HG03575 (cell line): ENCODE results near the gene DGKB.

Experiments
- ATAC-seq: cut with Tn5 transposase; IDR thresholded peaks from one replicate; pipeline ENCODE4 v1.9.1; 2021; ENCODE audit not compliant: unreplicated experiment, insufficient number of reproducible peaks, low FRiP score; ENCODE audit errors: extremely low read depth

The DGKB gene

GRCh38 chr7:14438366-14438765 is 464.2 kb downstream of the DGKB start:
- no peak for ATAC-seq

DNA sequence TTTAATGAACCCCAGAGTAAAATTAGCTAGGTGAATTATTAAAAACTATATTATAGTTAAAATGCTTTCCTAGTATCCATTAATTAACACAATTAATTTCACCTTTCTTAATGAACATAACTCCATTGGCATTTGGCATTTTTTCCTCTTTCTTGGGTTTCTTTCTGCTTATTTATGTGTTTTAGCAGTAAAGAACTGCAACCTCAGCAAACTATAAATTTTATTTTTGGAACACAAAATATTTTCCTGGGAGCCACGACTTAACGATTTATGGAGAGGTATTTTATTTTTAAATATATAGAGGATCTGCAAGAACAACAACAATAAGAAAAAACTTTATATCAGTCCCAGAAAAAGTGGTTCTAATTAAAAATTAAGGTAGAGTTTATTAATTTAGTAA is 465.7 kb downstream of the DGKB start:
- no peak for ATAC-seq

- ATAC-seq, result no peak
Measured at GRCh38 chr7:14432924-14433323, 469.6 kb downstream of the DGKB start.

DNA sequence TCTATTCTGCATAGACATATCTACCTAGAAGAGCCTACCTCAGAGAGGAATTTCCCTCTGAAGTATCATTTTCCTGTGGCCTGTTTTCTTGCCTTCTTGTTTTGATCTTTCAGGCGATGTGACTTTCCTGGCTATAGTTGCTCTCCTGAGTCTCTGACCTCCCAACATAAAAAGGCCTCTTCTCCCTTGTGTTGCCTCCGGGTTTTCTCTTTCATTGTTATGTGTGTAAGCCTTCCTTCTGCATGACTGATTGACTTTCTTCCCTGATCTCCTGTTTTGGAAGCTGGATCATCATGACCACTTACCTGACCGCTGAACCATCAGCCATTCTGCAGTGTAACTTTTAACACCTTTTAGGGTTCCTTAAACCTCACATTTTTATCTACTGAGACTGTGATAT is 471.6 kb downstream of the DGKB start:
- no peak for ATAC-seq

GRCh38 chr7:14425559-14425958 is 477.0 kb downstream of the DGKB start:
- no peak for ATAC-seq

- no peak for ATAC-seq
Measured at GRCh38 chr7:14424675-14425074, 477.9 kb downstream of the DGKB start.

- no peak for ATAC-seq
Measured at GRCh38 chr7:14420768-14421167, 481.8 kb downstream of the DGKB start.

- ATAC-seq, result no peak
Measured at GRCh38 chr7:14419531-14419930, 483.0 kb downstream of the DGKB start.

GRCh38 chr7:14418633-14419032 is 483.9 kb downstream of the DGKB start:
- no peak for ATAC-seq

DNA sequence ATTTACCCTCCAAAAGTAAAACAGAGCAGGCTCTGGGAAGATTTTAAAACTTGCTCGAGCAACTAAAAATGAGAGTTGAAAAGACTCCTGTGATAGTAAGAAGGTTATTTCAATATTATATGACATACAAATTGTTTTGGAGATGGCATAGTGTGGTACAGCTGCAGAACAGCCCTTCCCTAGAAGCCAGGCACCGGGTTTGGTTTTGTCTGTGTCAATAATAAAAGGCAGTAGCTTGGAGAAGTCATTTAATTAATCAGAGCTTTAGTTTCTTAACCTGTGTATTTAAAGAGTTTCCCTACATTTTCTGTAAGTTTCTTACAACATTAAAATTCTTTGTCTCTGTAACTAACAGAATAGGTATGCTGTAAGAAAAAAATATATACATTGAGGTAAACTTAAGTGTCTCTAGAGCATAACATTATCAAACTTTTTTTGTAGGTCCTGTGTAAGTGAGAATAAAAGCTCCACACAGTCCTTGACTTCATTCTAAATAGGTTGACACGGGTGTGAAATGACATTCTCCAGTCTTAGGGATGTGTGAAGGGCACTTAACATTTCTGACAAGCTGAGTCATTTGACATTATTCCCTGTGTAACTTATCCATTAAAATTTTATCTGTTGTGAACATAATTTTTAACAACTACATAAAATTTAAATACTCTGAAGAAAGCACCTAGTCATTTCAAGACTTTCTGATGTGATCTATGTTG is 488.1 kb downstream of the DGKB start:
- ATAC-seq, result no peak

DNA sequence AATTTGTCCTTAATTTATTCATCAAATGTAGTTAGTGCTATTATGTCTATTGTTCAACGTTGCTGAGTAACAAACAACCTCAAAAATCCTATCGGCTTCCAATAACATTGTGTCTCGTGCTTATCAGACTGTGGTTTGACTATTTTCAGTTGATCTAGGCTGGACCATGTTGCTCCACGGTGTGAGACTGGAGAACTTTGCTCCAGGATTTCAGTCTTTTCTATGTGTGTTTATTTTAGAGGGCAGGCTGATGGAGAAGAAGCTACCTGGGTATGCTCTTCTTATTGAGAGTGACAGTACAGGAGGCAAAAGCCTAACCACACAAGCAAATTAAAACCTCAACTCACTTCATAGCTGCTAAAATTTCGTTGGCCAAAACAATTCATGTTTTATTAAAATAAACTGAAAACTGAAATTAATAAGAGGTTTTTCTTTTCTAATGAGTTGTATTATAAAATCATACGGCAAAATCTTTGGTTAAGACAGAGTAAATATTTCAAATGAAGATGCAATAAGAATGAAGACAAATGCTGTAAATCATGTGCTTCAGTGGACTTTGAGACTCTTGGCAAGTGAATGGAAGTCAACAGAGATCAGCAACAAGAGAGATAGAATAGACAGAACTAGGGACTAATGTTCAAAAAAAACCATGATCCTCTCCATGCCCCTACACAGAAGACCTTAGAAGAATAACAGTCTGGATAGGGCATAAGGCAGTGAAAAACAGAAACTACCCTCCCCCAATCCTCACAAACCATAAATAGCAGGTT is 495.1 kb downstream of the DGKB start:
- no peak for ATAC-seq

- ATAC-seq, result no peak
Measured at GRCh38 chr7:14403587-14403986, 499.0 kb downstream of the DGKB start.

GRCh38 chr7:14400271-14400670 is 502.3 kb downstream of the DGKB start:
- ATAC-seq, result no peak

DNA sequence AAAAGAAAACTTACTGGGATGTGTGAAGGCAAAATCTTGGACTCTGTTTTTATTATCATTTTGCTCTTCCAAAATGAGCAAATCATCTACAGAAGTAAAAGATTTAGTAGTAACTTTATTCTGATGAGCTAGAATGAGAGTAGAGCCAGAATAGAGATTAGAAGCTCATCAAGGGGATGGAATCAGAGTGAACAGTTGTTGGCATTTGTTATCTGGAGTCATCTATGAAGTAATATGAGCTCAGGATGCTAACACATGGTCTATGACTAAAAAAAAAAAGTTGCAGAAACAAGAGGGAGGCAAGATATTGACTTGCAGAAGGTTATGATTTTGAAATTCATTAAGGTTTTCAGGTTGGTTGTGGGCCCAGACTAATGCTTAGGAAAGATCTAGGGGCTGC is 504.0 kb downstream of the DGKB start:
- no peak for ATAC-seq

- no peak for ATAC-seq
Measured at GRCh38 chr7:14395860-14396259, 506.7 kb downstream of the DGKB start.

GRCh38 chr7:14394786-14395185 is 507.8 kb downstream of the DGKB start:
- no peak for ATAC-seq

GRCh38 chr7:14389595-14389994 is 513.0 kb downstream of the DGKB start:
- no peak for ATAC-seq

DNA sequence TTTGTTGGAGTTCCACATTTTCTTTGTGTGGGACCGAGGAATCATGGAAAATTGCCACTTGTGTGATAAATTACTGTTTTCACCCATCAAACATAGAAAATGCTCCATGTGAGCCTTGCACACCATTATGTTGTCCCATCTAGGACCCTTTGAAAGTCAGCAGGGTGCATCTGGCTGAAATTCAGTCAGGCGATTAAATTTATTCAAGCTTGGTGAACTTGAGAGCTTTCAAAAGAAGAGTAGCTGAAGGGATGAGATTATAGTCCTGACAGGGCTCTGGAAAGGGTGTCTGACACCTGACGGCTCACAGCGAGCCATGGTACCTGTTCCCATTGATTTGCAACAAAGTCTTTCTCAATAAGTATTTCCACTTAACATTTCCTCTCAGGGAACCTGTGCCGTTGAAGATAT is 513.4 kb downstream of the DGKB start:
- no peak for ATAC-seq

GRCh38 chr7:14385074-14385473 is 517.5 kb downstream of the DGKB start:
- no peak for ATAC-seq

DNA sequence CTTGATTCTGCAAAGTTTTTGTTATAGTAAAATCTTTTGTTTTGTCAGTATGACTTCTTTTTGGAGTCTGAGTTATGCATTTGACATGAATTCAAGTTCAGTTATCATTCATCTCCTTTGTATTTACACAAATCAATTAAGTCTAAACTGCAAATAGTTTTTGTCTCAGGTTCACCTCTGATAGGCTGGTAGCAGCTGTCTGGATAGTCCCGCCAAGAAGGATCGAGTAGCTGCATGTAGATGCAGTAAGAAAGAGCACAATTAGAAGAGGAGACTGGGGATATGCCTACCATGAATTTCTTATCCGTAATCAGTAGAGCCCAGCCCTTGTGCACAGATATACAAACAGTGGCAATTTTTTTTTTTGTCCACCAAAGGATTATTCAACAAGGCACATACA is 520.6 kb downstream of the DGKB start:
- no peak for ATAC-seq

DNA sequence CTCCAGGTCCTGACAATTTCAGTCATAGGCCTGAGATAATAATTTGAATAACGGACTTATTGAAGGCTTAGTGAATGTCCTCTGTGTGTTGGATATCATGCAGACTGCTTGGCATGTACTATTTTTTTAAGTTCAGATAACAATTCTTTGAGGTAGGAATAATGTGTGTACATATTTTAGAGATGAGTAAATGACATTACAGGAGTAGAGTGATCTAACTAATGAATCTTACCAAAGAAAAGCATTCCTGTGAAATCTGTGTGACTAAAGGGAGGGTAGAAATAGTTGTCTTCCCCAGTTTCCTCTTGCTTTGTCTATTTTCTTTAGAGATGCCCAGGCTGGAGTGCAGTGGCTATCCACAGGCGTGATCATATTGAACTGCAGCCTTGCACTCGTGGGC is 521.2 kb downstream of the DGKB start:
- ATAC-seq, result no peak
